ENCODE measurements around the gene CUL9.

Gene CUL9

DNA sequence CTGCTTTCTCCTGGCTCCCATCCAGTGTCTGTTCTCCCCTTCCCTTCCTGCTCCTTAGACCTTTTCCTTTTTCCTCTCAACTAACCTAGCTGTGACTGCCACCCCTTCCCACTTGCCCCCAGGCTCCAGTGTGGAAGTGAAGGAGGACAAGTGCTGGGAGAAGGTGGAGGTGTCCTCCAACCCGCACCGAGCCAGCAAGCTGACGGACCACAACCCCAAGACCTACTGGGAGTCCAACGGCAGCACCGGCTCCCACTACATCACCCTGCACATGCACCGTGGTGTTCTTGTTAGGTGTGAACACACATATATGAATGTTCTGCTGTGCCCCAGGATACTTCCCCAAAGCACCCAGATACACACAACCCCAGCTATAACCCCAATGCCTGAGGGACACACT lies 18.5 kb downstream of the CUL9 start:
- DNase-seq (ENCODE audit: low spot score), result no peak

DNA sequence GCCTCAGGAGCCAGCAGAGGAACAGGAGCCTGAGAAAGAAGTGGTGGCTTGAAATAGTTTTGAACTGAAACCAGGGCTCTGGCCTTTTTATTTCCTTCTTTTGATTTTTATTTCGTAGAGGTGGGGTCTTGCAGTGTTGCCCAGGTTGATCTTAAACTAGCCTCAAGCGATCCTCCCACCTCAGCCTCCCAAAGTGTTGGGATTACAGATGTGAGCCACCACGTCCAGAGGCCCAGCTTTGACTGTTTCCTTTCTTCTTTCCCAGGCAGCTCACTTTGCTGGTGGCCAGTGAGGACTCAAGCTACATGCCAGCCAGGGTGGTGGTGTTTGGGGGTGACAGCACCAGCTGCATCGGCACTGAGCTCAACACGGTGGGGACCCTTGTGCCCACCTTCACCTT lies 20.5 kb downstream of the CUL9 start:
- DNase-seq (ENCODE audit: low spot score), result no peak

DNA sequence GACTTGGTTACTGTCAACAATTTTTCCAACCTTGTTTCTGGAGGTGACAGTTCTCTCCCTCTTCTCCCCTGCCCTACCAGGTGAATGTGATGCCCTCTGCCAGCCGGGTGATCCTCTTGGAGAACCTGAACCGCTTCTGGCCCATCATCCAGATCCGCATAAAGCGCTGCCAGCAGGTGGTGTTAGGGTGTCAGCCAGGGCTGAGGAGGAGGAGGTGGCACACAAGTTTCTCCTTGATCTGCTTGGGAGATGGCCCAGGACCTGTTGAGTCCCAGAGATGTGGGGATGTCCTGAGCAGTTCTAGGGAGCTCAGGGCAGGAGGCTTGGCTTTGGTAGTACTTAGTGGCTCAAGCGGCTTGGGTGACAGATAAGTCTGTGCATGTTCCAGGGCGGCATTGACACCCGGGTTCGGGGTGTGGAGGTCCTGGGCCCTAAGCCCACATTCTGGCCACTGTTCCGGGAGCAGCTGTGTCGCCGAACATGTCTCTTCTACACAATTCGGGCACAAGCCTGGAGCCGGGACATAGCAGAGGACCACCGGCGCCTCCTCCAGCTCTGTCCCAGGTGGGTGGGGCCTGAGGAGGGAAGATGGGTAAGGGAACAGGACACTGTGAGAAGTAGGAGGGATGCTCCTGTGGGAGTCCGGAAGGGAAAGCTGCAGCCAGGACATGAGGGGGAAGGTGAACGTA lies 21.2 kb downstream of the CUL9 start:
- DNase-seq (ENCODE audit: low spot score), result no peak

DNA sequence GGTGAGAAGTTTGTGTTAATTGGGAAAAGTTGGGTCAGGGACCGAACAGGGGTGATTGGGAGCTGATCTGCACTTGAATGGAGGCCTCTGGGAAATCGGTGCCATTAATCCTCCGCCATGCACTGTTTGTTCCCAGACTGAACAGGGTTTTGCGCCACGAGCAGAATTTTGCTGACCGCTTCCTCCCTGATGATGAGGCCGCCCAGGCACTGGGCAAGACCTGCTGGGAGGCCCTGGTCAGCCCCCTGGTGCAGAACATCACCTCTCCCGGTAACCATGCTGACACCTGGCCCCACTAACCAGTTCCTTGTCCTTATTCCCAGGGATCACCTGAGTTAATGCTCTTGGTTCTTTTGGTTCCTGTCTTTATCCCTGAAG lies 21.7 kb downstream of the CUL9 start:
- DNase-seq (ENCODE audit: low spot score), result no peak

DNA sequence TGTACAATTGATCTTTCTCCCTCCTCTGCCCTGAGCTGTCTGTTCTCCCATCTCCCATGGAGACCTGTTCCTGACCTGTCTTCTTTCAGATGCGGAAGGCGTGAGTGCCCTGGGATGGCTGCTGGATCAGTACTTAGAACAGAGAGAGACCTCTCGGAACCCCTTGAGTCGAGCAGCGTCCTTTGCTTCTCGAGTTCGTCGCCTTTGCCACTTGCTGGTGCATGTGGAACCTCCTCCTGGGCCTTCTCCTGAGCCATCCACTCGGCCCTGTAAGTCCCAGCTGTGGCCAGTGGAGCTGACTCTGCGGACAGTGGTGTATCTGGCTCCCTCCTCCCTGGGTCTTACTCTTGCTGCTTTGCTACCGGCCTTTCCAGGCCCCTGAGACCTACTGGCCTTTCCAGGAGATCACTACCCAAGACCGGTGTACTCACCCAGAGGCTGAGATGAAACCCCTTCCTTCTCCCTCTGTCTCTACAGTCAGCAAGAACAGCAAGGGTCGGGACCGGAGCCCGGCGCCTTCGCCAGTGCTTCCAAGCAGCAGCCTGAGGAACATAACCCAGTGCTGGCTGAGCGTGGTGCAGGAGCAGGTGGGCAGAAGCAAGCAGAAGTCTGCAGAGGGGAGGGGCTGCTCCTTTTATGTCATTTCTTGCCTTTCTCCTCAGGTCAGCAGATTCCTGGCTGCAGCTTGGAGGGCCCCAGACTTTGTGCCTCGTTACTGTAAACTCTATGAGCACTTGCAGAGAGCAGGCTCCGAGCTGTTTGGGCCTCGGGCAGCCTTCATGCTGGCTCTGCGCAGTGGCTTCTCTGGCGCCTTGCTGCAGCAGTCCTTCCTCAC lies 22.5 kb downstream of the CUL9 start:
- no peak for DNase-seq (ENCODE audit: low spot score)

DNA sequence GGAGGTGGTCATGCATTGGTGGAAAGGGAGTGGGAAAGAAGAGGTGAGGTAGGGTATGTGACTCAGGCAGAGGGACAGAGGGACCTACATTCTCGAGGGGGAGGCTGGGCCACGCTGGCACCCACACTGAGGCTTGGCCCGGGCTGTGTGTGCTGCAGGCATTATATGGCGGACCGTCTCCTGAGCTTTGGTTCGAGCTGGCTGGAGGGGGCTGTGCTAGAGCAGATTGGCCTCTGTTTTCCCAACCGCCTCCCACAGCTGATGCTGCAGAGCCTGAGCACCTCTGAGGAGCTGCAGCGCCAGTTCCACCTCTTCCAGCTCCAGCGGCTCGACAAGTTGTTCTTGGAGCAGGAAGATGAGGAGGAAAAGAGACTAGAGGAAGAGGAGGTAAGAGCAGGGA lies 23.9 kb downstream of the CUL9 start:
- no peak for DNase-seq (ENCODE audit: low spot score)

DNA sequence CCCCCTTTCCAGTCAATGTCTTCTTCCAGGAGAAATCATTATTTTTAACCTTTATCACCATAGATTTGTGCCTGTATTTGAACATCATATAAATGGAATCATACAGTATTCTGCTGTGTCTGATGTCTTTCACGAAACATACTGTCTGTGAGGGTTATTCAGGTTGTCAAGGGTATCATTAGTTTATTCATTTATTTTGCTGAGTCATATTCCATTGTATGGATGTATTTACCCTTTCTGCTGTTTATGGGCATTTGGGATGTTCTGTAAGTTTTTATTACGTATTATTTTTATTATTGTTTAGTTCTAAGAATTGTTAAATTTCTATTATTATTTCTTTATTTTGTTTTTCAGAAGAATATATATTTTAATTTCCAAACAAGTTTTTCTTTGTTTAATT lies 25.3 kb downstream of the CUL9 start:
- DNase-seq (ENCODE audit: low spot score), result no peak

DNA sequence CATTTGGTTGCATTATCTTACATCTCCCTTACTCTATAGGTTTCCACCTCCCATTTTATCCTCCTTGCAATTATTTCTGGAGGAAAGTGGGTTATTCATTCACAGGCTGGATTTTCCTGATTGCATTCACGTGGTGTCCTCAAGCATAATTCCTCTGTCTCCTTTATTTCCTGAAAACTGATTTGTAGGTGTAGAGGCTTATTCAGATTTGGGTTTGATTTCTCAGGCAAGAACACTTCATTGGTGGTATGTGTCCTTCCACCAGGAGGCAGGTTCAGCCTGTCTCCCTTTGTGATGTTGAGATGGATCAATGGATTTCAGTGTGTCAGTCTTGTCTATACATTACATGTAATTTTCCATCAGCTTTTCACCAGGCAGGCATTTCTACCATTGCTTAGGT lies 30.0 kb downstream of the CUL9 start:
- no peak for DNase-seq (ENCODE audit: low spot score)

DNA sequence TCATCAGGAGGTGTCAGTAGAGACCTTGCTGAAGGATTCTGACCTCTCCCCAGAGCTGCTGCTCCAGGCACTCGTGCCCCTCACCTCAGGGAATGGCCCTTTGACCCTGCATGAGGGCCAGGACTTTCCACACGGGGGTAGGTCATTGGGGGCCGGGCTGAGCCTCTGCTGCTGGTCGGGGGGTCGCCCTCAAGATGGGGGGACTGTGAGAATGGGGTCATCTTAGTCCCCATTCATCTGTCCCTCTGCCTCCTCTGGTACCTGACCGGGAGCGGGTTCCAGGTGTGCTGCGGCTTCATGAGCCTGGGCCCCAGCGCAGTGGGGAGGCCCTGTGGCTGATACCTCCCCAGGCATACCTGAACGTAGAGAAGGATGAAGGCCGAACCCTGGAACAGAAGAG lies 31.4 kb downstream of the CUL9 start:
- no peak for DNase-seq (ENCODE audit: low spot score)

DNA sequence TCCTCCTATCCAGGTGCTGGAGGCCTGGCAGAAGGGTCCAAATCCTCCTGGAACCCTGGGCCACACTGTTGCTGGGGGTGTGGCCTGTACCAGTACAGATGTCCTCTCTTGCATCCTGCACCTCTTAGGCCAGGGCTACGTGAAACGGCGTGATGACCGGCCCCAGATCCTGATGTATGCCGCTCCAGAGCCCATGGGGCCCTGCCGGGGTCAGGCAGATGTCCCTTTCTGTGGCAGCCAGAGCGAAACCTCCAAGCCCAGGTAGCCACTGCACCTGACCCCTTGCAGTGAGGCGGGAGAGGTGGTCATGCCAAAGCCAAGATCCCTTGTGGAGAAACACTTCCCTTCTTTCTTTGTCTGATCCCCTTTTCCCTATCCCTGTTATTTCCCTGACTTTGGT lies 33.1 kb downstream of the CUL9 start:
- no peak for DNase-seq (ENCODE audit: low spot score)

DNA sequence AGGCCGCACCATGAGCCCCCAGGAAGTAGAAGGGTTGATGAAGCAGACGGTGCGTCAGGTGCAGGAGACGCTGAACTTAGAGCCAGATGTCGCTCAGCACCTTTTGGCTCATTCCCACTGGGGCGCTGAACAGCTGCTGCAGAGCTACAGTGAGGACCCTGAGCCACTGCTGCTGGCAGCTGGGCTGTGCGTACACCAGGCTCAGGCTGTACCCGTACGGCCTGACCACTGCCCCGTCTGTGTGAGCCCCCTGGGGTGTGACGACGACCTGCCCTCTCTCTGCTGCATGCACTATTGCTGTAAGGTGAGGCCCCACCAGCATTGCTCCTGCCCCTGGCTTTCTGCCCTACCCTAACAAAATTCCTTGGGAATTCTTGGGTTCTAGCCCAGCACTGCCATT lies 34.2 kb downstream of the CUL9 start:
- DNase-seq (ENCODE audit: low spot score), result no peak

DNA sequence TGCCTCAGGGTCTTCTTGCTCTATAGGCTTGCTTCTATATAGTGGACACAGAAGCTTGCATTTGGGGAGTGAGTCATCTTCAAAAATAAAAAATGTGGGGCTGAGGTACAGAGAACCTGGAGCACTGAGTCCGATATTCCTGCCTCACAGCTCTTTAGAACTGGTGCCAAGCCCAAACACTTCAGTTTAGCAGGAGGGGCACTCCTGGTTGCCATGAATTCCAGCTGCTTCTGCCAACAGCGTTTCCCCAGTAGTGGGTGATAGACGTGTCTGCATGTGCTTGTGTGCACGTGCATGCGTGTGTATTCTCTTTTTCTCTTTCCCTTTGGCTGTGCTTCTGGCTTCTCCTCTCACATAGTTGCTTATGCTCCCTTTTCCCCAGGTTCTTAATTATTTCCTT lies 35.4 kb downstream of the CUL9 start:
- DNase-seq (ENCODE audit: low spot score), result no peak

DNA sequence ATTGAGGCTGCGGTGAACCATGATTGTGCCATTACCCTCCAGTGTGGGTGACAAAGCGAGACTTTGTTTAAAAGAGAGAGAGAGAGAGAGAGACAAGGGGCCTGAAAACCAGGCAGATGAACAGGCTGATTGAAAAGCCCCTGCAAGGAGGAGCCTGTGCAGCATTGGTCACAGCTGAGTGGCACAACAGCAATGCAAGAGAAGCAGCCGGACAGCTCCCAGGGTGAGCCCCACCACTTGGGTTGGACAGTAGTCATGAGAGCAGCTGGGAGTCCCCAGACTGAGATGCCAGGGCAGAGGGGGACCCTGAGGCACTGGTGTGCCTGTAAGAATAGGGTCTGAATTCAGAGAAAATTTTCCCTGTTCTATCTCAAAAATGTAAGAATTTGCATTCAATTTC lies 37.1 kb downstream of the CUL9 start:
- no peak for DNase-seq (ENCODE audit: low spot score)

DNA sequence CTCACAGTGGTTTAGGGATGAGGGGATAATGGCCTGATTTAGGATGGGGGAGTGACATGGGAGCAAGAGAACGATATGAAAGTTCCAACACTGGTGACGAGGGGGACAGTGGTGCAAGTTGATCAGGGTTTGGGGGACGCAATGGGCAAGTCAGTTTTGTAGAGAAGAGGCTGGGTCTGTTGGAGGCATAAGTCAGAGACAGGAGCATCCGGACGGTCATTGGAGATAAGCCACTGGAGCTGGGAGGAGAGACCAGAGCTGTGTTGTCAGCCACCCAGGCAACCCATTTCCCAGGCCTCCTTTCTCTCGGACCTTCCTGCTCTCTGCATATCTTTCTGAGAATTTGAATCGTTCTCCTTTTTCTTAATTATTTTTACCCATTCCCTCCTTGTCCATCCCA lies 37.8 kb downstream of the CUL9 start:
- DNase-seq (ENCODE audit: low spot score), result no peak

DNA sequence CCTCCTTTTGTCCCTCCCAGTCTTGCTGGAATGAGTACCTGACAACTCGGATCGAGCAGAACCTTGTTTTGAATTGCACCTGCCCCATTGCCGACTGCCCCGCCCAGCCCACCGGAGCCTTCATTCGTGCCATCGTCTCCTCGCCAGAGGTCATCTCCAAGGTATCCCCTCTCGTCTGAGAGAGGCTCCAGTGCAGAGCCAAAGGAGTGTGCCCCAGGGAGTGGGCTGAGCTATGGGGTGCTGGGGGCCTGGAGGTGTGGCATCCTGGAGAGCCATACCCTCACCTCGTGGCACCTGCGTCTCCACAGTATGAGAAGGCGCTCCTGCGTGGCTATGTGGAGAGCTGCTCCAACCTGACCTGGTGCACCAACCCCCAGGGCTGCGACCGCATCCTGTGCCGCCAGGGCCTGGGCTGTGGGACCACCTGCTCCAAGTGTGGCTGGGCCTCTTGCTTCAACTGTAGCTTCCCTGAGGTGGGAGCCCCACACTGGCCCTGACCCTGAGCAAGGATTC lies 38.5 kb downstream of the CUL9 start:
- DNase-seq (ENCODE audit: low spot score), result no peak

DNA sequence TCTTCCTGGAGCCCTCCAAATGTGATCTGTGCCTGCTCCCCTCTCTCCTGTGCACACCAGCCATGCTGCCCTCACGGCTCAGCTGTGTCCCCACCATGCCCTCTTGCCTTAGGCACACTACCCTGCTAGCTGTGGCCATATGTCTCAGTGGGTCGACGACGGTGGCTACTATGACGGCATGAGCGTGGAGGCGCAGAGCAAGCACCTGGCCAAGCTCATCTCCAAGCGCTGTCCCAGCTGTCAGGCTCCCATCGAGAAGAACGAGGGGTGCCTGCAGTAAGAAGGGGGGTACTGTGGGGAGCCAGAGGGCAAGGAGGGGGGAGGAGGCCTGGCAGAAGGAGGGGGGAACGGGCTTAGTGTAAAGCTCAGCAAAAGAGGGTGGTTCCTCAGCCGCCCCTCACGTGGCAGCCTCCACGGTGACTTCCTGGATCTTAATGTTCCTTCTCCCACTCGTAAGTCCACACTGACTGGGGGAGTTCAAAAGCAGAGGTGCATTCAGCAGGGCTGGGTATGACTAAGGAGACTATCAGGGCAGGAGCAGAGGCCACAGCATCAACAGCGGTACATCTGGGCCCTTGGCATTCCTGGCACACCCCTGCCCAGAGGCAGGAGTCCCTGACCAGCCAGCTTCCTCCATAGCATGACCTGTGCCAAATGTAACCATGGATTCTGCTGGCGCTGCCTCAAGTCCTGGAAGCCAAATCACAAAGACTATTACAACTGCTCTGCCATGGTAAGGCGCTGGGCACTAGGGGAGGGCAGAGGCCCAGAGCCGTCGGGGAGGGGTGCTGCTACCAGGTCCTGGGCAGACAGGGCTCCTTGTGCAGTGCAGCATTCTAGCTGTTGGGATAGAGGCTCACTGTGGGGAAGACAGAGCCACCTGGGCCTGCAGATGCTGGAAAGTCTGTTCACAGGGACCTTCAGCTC lies 39.3 kb downstream of the CUL9 start:
- DNase-seq (ENCODE audit: low spot score), result no peak

DNA sequence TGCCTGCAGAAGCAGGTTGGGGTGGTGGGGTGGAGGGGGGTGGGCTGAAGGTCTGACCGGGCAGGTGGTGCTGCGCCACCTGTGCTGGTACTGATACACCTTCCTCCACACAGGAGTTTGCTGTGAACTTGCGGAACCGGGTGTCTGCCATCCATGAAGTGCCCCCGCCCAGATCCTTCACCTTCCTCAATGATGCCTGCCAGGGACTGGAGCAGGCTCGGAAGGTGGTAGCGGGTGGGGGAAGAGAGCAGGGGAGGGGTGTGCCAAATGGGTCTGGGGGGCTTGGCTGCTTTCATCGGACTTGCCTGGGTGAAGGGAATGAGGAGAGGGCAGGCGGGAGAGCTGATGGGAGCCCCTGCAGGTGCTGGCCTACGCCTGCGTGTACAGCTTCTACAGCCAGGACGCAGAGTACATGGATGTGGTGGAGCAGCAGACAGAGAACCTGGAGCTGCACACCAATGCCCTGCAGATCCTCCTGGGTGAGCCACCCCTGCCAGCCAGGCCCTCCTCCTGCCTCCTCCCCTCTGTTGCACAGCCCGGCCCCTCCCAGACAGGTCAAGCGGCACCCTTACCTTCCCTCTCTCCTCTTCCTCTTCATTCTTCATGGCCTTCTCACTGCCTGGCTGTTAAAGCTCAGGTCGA lies 40.5 kb downstream of the CUL9 start:
- no peak for DNase-seq (ENCODE audit: low spot score)

DNA sequence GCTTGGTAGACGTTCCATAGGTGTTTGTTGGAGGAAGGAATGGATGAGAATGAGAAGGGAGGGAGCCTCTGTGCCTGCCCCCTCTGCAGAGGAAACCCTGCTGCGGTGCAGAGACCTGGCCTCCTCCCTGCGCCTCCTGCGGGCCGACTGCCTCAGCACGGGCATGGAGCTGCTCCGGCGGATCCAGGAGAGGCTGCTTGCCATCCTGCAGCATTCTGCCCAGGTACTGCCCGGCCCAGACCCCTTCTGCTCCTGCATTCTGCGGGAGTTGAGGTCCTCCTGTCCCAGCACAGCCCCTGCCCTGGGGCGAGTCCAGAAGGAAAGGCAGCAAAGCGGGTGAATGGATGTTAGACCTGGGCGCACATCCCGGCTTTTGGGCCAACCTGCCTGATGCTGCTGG lies 41.2 kb downstream of the CUL9 start:
- no peak for DNase-seq (ENCODE audit: low spot score)

DNA sequence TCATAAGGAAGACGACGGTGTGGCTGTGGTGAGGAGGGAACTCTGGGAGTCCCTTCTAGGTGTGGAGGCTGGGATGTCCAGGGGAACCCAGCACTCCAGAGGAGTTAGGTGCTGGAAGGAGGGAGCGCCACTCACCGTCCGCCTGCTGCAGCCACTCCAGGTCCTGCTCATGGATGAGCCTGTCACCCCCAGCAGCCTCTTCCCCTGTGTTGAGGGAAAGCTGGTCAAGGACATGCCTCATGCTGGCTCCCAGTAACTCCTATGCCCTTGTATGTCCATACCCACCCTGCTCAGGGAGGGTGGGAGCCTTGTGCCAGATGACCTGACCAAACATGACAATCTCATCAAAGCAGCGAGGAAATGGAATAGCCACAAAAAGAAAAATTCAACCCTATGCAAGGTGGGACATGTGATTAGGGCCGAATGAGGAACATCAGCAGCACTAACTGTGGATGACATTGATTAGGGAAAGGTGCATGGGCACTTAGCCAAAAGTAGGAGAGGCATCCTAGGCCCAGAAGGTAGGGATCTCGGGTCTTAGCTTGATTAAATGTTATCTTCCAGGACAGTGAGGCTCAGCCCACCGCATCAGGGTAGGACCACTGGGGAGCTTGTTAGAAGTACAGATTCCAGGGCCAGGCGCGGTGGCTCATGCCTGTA lies 44.3 kb downstream of the CUL9 start:
- DNase-seq (ENCODE audit: low spot score), result peak; percentile 17

DNA sequence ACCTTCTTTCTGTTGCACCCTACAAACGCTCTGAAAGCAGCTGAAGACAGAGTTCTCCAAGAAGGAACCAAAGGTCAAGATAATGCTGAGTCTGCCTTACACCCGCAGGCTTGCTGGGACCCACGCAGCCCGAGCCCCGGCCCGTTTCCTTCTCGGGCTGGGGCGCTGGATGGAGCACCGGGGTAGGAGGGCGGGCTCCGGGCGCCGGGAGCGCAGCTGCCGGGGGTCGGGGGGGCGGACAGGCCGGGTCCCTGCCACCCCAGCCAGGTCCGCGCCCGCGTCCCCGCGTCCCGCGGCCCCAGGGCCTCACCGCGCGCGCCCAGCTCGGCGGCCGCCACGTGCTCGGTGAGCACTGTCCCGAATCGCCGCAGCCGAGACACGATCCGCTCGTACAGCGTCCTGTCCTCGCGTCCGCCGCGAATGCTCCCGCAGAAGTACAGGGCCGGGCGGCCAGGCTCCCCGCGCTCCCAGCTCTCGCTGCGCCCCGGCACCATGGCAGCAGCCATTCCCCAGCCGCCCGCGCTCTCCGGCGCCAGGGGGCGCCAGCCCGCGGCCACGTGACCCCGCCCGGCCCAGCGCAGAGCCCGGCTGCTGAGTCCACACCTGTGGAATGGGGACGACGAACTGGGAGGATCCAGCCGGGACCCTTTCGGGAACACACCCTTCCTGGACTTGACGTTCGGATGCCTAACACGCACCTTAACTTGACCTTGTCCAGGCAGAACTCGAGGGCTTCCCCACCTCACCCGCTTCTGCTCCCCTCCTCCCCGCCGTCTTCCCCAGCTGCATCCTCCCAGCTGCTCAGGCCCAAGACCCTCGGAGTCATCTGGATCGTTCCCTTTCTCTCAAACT lies 47.2 kb downstream of the CUL9 start, which contains the start of gene DNPH1:
Gene DNPH1, minus strand, starts transcription at position 531 of the 852 bp plus-strand sequence. Its CDS starts 25 bp downstream, at position 506.
- DNase-seq (ENCODE audit: low spot score), result peak; percentile 75

Measured in hematopoietic multipotent progenitor cell treated with erythropoietin and hydrocortisone succinate and interleukin-3 and kit ligand, for 15 days (in vitro differentiated cells).